ENCODE data around the gene OR2G6.
"Not testable (repeated sequence)": the region's sequence is repeated elsewhere in the genome, so short reads cannot be mapped to it uniquely, and the experiment has no call there.

OR2G6 gene

DNA sequence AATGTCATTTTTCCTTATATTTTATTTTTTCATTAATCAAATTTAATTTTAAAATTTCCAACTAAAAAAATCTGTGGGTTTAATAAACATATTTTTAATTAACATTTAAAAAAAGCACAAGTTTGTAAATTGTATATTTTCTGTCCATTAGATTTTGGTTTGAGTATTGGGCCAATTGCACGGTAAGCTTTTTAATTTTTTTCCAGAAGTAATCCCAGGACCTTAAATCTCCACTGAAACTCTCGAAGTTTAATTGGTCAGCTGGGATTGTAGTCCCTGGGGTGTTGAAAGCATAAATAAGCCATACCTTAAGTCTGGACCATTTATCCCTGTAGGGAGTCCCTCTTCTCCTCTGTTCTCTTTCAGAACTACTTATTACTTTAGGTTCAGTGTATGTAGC, at the start of gene OR2G6:
TSS of gene OR2G6 (plus strand) at position 301 of the 400 bp plus-strand sequence. CDS start 13,574 bp downstream, outside the sequence.
- in situ Hi-C loops (cut with HindIII; ENCODE audit: low sequenced_read_pairs); H3K4me3 ChIP-seq (ENCODE audit: low read depth, low read length); DNase-seq (ENCODE audit: low read depth): not testable (repeated sequence)

DNA sequence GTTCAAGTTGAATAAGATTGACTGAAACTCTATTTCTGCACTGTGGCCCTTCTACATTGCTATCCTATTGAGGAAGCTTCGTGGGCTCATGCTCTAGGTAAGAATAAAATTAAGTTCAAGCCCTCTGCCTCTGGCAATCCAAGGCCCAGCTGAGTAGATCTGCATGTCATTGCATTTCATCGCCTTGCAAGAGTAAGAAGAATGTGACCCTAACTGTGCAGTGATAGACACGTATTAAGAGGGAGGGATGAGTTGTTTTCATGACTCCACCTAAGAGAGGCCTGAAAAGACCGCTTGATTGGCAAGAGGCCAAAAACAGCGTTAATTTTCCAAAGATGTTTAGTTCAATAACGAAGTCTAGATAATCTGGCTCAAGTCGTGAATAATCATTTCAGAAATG, 48.8 kb upstream of the OR2G6 start:
- DNase-seq (ENCODE audit: low read depth); in situ Hi-C loops (cut with HindIII; ENCODE audit: low sequenced_read_pairs); H3K4me3 ChIP-seq (ENCODE audit: low read depth, low read length): not testable (repeated sequence)

DNA sequence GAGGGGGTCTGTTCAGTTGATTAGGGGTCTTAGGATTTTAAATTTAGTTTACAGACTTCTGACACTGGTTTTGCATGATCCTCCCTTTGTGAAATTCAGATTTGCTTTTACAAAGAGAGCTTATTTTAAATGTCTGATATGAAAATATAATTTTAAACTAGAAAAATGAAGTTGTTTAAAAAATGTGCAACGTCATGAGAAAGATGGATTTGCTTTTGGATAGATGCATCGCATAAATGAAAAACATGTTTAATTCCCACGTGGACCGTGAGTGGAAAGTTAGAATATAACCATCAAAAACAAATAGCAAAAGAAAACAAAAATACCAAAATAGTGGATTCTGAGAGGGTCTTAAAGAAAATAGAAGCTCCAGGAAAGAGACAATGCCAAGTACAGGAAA, 36.7 kb upstream of the OR2G6 start:
- H3K4me3 ChIP-seq (ENCODE audit: low read depth, low read length) = no peak overlapping the region
- in situ Hi-C loops (cut with HindIII; ENCODE audit: low sequenced_read_pairs) = no loop called here
- TF ChIP-seq, protein P1, sequence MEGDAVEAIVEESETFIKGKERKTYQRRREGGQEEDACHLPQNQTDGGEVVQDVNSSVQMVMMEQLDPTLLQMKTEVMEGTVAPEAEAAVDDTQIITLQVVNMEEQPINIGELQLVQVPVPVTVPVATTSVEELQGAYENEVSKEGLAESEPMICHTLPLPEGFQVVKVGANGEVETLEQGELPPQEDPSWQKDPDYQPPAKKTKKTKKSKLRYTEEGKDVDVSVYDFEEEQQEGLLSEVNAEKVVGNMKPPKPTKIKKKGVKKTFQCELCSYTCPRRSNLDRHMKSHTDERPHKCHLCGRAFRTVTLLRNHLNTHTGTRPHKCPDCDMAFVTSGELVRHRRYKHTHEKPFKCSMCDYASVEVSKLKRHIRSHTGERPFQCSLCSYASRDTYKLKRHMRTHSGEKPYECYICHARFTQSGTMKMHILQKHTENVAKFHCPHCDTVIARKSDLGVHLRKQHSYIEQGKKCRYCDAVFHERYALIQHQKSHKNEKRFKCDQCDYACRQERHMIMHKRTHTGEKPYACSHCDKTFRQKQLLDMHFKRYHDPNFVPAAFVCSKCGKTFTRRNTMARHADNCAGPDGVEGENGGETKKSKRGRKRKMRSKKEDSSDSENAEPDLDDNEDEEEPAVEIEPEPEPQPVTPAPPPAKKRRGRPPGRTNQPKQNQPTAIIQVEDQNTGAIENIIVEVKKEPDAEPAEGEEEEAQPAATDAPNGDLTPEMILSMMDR (IDR thresholded peaks at IDR 0.05; ENCODE audit: low read depth, low read length, missing control alignments) = no peak
- no peak for DNase-seq (ENCODE audit: low read depth)

DNA sequence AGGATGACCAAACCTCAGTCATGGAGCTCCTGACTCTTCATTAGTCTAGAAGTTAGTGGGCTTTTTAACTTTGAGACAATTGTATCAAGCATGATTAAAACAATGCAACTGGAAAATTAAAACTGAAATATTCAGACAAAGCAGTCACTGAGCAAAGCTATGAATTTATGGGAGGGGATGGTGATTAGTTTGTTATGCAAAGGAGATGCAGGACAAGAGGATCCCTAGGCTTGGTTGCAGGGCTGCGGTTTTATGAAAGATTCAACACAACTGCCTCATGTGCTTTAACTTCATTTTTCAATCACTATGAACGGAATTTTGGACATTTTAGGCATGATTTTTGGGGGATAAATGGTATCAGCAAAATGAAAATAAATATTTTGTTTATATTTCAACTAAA, 35.8 kb upstream of the OR2G6 start:
- DNase-seq (ENCODE audit: low read depth); in situ Hi-C loops (cut with HindIII; ENCODE audit: low sequenced_read_pairs): not testable (repeated sequence)

DNA sequence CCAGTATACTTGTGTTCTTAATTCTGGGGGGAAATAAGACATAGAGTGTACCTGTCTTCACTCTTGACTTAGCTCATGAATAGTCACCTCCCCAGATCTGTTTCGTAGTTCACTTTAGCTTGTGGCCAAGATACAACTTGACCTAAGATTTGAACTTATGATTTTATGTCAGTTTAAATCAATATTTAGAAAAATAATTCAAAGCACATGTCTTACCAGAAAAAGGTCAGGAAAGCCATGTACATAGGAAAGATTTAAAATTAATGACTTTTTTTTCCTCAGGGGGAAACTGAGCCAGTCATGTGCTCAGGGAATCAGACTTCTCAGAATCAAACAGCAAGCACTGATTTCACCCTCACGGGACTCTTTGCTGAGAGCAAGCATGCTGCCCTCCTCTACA, 34.8 kb upstream of the OR2G6 start, which contains the start of gene OR2T3:
TSS of gene OR2T3 (plus strand) at position 301 of the 400 bp plus-strand sequence. CDS start at position 301, 0 bp downstream.
- in situ Hi-C loops (cut with HindIII; ENCODE audit: low sequenced_read_pairs); DNase-seq (ENCODE audit: low read depth); H3K4me3 ChIP-seq (ENCODE audit: low read depth, low read length): not testable (repeated sequence)

More for the DNA sequence above, 35.8 kb upstream of the OR2G6 start:
- H3K4me3 ChIP-seq (ENCODE audit: low read depth, low read length) = not testable (repeated sequence)

DNA sequence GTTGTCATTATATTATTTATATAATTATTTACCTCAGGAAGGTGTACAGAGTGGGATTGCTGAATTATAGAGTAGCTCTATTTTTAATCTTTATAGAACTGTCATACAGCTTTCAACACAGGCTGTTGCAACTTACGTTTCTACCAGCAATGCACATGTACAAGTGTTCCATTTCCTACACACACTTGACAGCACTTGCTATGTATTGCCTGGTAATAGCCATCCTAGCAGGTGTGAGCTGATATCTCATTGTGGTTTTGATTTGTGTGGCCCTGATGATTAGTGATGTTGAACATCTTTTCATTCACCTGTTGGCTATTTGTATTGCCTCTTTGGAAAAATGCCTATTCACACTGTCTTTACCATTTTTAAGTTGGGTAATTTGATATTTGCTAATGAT, 32.2 kb upstream of the OR2G6 start:
- DNase-seq (ENCODE audit: low read depth); in situ Hi-C loops (cut with HindIII; ENCODE audit: low sequenced_read_pairs); H3K4me3 ChIP-seq (ENCODE audit: low read depth, low read length): not testable (repeated sequence)

DNA sequence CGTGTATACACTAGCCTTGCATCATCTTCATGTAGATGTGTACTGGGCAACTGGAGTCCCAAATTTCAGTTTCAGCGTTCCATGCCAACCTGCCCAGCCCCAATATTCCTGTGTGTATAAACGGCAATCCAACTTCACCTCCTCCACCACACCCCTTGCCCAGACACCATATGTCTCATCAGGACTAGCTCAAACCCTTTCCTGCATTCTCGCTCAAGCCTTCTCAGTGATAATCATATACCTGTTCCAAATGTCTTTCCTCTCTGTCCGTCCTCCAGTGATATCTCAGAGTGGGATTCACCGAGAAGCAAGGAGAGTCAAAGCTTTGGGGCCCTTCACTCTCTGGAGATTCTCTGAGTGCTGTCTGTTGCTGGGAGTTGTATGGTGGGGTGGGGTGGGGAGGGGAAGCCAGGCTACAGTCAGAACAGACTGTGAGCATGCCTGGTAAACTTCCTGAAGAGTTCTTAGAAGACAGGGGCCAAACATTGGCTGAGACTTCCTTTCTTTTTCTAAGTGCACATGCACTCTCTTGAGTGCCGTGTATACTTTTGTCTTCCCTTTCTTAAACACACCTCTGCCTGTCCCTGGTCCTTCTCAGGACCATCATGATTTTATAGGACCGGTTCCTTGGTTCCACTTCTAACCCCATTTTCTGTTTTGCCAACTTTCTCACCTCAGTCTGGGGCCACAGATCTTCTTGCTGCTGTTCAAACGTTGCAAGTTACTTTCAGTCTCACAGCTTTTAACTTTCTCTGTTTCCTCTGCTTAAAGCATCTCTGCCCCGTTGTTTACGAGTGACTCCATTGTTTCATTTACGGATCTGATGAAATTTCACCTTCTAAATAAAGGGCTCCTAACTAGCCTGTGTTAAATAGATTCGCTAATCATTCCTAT, 25.9 kb upstream of the OR2G6 start:
- H3K4me3 ChIP-seq (ENCODE audit: low read depth, low read length); DNase-seq (ENCODE audit: low read depth); in situ Hi-C loops (cut with HindIII; ENCODE audit: low sequenced_read_pairs): not testable (repeated sequence)

DNA sequence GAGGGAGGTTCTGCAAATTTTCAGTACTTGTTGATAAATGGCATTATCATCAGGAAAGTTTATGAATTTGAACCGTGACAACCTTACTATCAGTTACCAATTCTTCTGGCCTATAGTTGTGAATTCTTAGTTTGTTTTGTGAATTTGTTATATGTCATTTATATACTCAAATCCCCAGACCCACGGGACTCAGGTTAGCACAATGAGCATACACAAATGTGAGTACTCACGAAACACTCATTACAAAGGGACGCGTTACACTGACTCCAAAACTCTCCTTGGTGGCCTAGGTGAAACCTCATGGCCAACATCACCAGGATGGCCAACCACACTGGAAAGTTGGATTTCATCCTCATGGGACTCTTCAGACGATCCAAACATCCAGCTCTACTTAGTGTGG, 19.6 kb upstream of the OR2G6 start, which contains the start of gene OR2T5:
TSS of gene OR2T5 (plus strand) at position 301 of the 400 bp plus-strand sequence. CDS start at position 301, 0 bp downstream.
- in situ Hi-C loops (cut with HindIII; ENCODE audit: low sequenced_read_pairs); DNase-seq (ENCODE audit: low read depth); H3K4me3 ChIP-seq (ENCODE audit: low read depth, low read length): not testable (repeated sequence)

DNA sequence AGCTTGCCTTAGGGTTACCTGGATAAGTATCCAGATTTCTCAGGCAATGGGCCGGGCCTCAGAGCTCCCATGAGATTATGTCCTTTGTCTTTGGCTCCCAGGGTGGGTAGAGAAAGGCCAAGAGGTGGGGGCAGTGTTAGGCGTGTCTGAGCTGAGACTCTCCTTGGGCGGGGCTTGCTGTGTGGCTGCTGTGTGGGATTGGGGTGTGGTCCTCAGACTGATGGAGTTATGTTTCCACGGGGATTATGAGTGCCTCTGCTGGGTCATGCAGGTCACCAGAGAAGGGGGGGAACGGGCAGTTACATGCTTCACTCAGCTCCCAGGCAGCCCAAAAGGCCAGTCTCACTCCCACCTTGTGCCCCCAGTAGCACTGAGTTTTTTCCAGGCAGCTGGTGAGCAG, 11.2 kb upstream of the OR2G6 start:
- in situ Hi-C loops (cut with HindIII; ENCODE audit: low sequenced_read_pairs); H3K4me3 ChIP-seq (ENCODE audit: low read depth, low read length); DNase-seq (ENCODE audit: low read depth): not testable (repeated sequence)

DNA sequence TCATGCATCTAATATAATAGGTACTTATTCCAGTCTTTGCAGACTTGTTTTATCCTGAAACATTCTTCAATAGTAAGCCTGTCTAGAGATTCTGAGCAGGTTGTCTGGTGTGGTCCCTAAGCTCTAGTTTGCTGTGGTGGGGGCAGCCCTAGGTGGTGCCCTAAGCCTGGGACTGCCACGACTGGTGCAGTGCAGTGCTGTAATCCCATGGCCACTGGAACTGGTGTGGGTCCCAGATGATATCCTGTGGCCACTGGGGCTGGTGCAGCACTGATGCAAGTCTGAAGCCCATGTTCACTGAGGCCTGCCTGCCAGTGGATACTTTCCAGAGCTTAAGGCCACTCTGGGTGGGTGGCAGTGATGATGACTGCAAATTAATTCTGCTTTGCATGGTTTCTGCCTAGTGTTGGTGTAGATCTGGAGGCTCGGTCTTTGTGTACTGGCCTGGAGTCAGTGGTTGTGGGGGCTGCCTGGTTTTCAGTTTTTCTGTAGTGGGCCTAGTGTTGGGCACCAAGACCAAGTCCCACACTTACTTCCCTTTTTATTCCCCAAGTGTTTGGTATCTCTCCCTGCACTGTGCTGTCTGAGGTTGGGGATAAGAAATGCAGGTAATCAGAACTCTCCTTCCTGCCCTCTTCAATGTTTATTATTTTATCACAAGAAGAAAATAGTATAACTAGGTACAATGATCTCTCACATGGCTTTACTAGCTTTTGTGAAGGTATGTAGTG, 7.4 kb upstream of the OR2G6 start:
- DNase-seq (ENCODE audit: low read depth); in situ Hi-C loops (cut with HindIII; ENCODE audit: low sequenced_read_pairs); H3K4me3 ChIP-seq (ENCODE audit: low read depth, low read length): not testable (repeated sequence)

DNA sequence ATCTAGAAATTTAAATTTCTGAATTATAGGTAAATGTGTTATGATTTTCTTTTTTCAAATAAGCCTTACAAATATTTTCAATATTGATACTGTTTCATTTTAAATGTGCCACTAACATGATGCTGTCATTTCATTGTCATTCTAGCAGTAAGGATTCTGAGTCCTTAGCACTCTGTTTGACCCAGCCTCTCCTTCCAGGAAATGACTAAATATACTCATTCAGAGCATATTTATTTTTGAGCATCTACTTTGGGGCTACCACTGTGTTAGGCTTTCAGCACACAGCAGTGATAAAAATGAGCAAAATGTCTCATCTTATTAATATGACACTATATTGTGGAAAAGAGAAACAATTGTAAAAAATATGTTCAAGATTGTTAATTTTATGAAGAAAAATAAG, 2.3 kb downstream of the OR2G6 start:
- in situ Hi-C loops (cut with HindIII; ENCODE audit: low sequenced_read_pairs); H3K4me3 ChIP-seq (ENCODE audit: low read depth, low read length); DNase-seq (ENCODE audit: low read depth): not testable (repeated sequence)

DNA sequence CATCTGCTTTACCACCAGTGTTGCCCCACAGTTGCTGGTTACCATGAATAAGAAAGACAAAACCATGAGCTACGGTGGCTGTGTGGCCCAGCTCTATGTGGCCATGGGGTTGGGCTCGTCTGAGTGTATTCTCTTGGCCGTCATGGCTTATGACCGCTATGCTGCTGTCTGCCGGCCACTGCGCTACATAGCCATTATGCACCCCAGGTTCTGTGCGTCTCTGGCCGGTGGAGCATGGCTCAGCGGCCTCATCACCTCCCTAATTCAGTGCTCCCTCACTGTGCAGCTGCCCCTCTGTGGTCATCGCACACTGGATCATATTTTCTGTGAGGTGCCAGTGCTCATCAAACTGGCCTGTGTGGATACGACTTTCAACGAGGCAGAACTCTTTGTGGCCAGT, 14.0 kb downstream of the OR2G6 start:
- H3K4me3 ChIP-seq (ENCODE audit: low read depth, low read length) = no peak overlapping the region
- in situ Hi-C loops (cut with HindIII; ENCODE audit: low sequenced_read_pairs) = no loop called here
- TF ChIP-seq, protein P1 (IDR thresholded peaks at IDR 0.05; ENCODE audit: low read depth, low read length, missing control alignments) = no peak
- no peak for DNase-seq (ENCODE audit: low read depth)

DNA sequence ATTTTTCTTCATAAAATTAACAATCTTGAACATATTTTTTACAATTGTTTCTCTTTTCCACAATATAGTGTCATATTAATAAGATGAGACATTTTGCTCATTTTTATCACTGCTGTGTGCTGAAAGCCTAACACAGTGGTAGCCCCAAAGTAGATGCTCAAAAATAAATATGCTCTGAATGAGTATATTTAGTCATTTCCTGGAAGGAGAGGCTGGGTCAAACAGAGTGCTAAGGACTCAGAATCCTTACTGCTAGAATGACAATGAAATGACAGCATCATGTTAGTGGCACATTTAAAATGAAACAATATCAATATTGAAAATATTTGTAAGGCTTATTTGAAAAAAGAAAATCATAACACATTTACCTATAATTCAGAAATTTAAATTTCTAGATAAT, 29.6 kb downstream of the OR2G6 start:
- in situ Hi-C loops (cut with HindIII; ENCODE audit: low sequenced_read_pairs); H3K4me3 ChIP-seq (ENCODE audit: low read depth, low read length); DNase-seq (ENCODE audit: low read depth): not testable (repeated sequence)

DNA sequence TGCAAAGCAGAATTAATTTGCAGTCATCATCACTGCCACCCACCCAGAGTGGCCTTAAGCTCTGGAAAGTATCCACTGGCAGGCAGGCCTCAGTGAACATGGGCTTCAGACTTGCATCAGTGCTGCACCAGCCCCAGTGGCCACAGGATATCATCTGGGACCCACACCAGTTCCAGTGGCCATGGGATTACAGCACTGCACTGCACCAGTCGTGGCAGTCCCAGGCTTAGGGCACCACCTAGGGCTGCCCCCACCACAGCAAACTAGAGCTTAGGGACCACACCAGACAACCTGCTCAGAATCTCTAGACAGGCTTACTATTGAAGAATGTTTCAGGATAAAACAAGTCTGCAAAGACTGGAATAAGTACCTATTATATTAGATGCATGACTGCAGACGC, 39.5 kb downstream of the OR2G6 start:
- in situ Hi-C loops (cut with HindIII; ENCODE audit: low sequenced_read_pairs); H3K4me3 ChIP-seq (ENCODE audit: low read depth, low read length); DNase-seq (ENCODE audit: low read depth): not testable (repeated sequence)

DNA sequence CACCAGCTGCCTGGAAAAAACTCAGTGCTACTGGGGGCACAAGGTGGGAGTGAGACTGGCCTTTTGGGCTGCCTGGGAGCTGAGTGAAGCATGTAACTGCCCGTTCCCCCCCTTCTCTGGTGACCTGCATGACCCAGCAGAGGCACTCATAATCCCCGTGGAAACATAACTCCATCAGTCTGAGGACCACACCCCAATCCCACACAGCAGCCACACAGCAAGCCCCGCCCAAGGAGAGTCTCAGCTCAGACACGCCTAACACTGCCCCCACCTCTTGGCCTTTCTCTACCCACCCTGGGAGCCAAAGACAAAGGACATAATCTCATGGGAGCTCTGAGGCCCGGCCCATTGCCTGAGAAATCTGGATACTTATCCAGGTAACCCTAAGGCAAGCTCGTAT, 43.2 kb downstream of the OR2G6 start:
- in situ Hi-C loops (cut with HindIII; ENCODE audit: low sequenced_read_pairs); H3K4me3 ChIP-seq (ENCODE audit: low read depth, low read length); DNase-seq (ENCODE audit: low read depth): not testable (repeated sequence)
